Testis (tissue), 2 donors: Measurements from ENCODE around the gene EVC2.

Source experiments
- POLR2A ChIP-seq: fragments of 450-650 bp; IDR thresholded peaks from one replicate; pipeline ENCODE4 v1.6.1; 2017; ENCODE audit warnings: antibody characterized with exemption, mild to moderate bottlenecking, moderate library complexity
- TF ChIP-seq, protein P1 (sequence below), 3 experiments: fragments of 450-650 bp in 2 of 3; fragments of 200-600 bp in 1 of 3; sonication (generic) in 1 of 3; IDR thresholded peaks; one replicate each; pipeline ENCODE4 v1.5.1; 2016 to 2019; ENCODE audit warnings: antibody characterized with exemption in 3 of 3, mild to moderate bottlenecking in 2 of 3, moderate library complexity in 1 of 3

DNA sequence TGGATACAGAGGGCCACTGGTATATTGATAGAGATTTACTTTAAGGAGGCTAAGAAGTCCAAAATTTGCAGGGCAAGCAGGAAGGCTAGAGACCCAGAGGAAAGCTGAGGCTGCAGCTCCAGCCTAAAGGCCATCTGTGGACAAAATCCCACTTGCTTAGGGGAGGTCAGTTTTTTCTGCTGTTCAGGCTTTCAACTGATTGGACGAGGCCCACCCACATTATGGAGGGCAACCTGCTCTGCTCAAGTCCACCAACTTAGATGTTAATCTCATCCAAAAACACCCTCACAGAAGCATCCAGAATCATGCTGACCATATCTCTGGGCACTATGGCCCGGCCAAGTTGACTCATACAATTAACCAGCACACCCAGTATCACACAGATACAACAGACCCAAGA is 176.3 kb downstream of the EVC2 start:
- TF ChIP-seq POLR2A = no peak
- TF ChIP-seq, protein P1, sequence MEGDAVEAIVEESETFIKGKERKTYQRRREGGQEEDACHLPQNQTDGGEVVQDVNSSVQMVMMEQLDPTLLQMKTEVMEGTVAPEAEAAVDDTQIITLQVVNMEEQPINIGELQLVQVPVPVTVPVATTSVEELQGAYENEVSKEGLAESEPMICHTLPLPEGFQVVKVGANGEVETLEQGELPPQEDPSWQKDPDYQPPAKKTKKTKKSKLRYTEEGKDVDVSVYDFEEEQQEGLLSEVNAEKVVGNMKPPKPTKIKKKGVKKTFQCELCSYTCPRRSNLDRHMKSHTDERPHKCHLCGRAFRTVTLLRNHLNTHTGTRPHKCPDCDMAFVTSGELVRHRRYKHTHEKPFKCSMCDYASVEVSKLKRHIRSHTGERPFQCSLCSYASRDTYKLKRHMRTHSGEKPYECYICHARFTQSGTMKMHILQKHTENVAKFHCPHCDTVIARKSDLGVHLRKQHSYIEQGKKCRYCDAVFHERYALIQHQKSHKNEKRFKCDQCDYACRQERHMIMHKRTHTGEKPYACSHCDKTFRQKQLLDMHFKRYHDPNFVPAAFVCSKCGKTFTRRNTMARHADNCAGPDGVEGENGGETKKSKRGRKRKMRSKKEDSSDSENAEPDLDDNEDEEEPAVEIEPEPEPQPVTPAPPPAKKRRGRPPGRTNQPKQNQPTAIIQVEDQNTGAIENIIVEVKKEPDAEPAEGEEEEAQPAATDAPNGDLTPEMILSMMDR (IDR thresholded peaks at IDR 0.05) = no peak
